HFF-Myc (cell line): ENCODE results near the gene TELO2.

Experiments used
- DNase-seq: peaks from one replicate; pipeline ENCODE4 v3.0.0-alpha.2; 2011; ENCODE audit warnings: low read depth; ENCODE audit errors: extremely low read depth
- H3K4me3 ChIP-seq: replicated peaks from 2 replicates; pipeline ENCODE4 v1.5.1; 2011; ENCODE audit warnings: low read depth, mild to moderate bottlenecking, control low read depth, low read length
- TF ChIP-seq, protein P1 (sequence below): IDR thresholded peaks from 2 replicates; pipeline ENCODE4 v1.5.1; 2012; ENCODE audit warnings: mild to moderate bottlenecking, low read depth, low read length, control low read depth; ENCODE audit errors: missing control alignments

Gene TELO2

DNA sequence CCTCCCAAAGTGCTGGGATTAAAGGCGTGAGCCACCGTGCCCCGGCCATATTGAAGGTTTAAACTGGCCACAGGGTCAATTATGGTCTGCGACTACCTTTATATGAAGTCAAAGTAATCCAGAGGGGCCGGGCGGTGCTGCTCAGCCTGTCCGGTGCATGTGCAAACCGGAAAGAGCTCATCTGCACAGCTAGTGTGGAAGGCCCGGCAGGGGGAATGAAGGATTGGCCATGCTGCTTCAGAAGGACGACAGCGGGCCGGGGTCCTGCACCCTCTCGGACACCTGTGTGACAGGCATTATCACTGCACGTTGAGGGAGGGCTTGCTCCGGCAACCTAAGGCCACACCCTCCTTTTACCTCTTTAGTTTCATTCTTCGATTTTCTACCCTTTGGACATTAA, 63.9 kb downstream of the TELO2 start:
- TF ChIP-seq, protein P1, sequence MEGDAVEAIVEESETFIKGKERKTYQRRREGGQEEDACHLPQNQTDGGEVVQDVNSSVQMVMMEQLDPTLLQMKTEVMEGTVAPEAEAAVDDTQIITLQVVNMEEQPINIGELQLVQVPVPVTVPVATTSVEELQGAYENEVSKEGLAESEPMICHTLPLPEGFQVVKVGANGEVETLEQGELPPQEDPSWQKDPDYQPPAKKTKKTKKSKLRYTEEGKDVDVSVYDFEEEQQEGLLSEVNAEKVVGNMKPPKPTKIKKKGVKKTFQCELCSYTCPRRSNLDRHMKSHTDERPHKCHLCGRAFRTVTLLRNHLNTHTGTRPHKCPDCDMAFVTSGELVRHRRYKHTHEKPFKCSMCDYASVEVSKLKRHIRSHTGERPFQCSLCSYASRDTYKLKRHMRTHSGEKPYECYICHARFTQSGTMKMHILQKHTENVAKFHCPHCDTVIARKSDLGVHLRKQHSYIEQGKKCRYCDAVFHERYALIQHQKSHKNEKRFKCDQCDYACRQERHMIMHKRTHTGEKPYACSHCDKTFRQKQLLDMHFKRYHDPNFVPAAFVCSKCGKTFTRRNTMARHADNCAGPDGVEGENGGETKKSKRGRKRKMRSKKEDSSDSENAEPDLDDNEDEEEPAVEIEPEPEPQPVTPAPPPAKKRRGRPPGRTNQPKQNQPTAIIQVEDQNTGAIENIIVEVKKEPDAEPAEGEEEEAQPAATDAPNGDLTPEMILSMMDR, result no peak
- no peak overlapping the region for H3K4me3 ChIP-seq
- no peak for DNase-seq

DNA sequence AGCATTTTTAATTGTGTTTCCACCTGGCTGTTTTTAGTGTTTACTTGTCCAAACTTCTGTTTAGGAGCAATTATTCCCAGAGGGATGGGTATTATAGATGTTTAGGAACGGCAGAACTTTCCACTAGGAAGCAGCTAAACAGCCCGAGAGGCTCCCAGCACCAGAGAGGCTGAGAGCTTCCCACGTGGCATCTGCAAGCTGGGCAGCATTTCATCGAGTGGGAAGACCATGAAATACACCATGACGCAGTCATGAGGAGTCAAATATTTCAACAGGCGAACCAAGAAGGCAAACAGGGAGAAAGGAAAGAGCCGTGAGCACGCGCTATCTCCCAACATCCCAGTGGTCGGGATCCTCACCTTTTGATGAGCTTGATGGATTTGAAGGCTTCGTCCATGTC, 64.4 kb downstream of the TELO2 start:
- no peak overlapping the region for H3K4me3 ChIP-seq
- TF ChIP-seq, protein P1, result no peak
- DNase-seq, result no peak

DNA sequence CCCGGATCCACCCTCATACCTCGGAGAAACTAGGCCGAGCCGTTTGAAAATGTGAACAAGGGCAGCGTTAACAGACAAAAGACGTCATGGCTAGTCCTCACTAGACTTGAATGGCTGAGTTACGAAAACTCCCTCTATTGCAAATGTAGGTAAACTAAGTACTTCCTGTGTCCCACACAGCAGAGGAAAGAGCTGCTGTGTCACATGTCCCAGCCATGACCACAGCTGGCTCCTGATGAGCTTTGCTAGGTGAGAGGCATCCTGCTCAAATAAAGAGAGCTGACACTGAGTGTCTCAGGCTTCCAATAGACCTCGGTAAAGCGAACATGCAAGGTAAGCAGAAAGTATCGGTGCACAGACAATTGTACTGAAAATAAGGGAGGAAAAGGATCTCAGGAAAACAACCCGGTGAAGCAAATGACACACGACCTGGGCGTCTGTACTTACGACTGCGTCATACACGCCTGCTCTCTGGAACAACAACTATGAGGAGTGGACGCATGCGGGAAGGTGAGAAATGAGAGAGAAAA, 66.4 kb downstream of the TELO2 start:
- TF ChIP-seq, protein P1, result no peak
- no peak for DNase-seq
- H3K4me3 ChIP-seq, result no peak overlapping the region
